ENCODE data around the gene BRIX1. TPM values are rescaled to one million over a fixed set of nuclear protein-coding genes. Genes with fewer than 3 reads are reported as not detected.
"Not testable (repeated sequence)": the region's sequence is repeated elsewhere in the genome, so short reads cannot be mapped to it uniquely, and the experiment has no call there.

BRIX1 gene
- total and polyA plus RNA-seq, 2 donors = 32.8 to 40.6 TPM

- 98% methylated on average over 4 of the region's 4 CpGs for WGBS
- Histone ChIP-seq H3K27ac (ENCODE audit: low read depth in 1 of 2, low read length in 1 of 2) (no peak overlapping the region), H3K4me1 (ENCODE audit: control insufficient read depth in 2 of 2, insufficient read depth in 2 of 2, low read length in 2 of 2) (no peaks in the 10 kb centered on the region), H3K36me3 (ENCODE audit: control insufficient read depth in 2 of 2, insufficient read depth in 2 of 2, low read length in 1 of 2) (no peaks in the 10 kb centered on the region), H3K27me3 (ENCODE audit: control insufficient read depth in 2 of 2, insufficient read depth in 1 of 2, low read length in 1 of 2) (no peaks in the 10 kb centered on the region), H3K4me3 (ENCODE audit: low read length in 2 of 2) (no peak overlapping the region), H3K9me3 (ENCODE audit: control insufficient read depth in 2 of 2, insufficient read depth in 1 of 2, low read length in 1 of 2) (no peaks in the 10 kb centered on the region)
- DNase-seq (ENCODE audit: low read depth in 6 of 9, low spot score in 9 of 9) = no peak
Measured at GRCh38 chr5:34967540-34967939, 52.0 kb downstream of the BRIX1 start.

DNA sequence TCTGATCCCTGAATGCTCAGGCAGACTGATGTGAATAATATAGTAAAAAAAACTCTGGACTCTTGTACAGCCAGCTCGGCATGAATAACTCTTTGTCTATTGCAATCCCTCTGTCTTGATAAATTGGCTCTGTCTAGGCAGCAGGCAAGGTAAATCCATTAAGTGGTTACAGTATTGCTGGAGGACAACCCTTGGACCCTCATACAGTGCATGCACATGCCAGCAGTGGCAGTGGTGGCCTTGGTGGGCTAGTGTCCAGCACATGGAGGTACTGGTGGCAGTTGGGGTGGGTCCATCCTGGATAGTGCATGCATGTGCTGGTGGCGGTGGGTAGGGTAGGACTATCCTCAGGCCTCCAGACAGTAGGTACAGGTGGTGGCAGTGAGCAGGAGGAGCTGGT lies 52.7 kb downstream of the BRIX1 start:
- H3K27ac ChIP-seq (ENCODE audit: low read depth in 1 of 2, low read length in 1 of 2) = no peak overlapping the region
- H3K4me3 ChIP-seq (ENCODE audit: low read length in 2 of 2) = no peak overlapping the region
- WGBS = 96% methylated on average over 2 of the region's 2 CpGs
- H3K36me3 ChIP-seq (ENCODE audit: control insufficient read depth in 2 of 2, insufficient read depth in 2 of 2, low read length in 1 of 2) = no peaks in the 10 kb centered on the region
- no peak for DNase-seq (ENCODE audit: low read depth in 6 of 9, low spot score in 9 of 9)
- no peaks in the 10 kb centered on the region for H3K4me1 ChIP-seq (ENCODE audit: control insufficient read depth in 2 of 2, insufficient read depth in 2 of 2, low read length in 2 of 2)
- H3K27me3 ChIP-seq (ENCODE audit: control insufficient read depth in 2 of 2, insufficient read depth in 1 of 2, low read length in 1 of 2) = no peaks in the 10 kb centered on the region
- no peaks in the 10 kb centered on the region for H3K9me3 ChIP-seq (ENCODE audit: control insufficient read depth in 2 of 2, insufficient read depth in 1 of 2, low read length in 1 of 2)

GRCh38 chr5:34970552-34970951 lies 55.0 kb downstream of the BRIX1 start:
- 93% methylated on average over 1 of the region's 1 CpG for WGBS

DNA sequence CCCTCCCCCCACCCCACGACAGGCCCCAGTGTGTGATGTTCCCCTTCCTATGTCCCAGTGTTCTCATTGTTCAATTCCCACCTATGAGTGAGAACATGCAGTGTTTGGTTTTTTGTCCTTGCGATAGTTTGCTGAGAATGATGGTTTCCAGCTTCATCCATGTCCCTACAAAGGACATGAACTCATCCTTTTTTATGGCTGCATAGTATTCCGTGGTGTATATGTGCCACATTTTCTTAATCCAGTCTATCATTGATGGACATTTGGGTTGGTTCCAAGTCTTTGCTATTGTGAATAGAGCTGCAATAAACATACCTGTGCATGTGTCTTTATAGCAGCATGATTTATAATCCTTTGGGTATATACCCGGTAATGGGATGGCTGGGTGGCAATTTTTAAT lies 56.1 kb downstream of the BRIX1 start:
- 93% methylated on average over 2 of the region's 4 CpGs for WGBS
- not testable (repeated sequence) for H3K27ac ChIP-seq (ENCODE audit: low read depth in 1 of 2, low read length in 1 of 2); H3K4me1 ChIP-seq (ENCODE audit: control insufficient read depth in 2 of 2, insufficient read depth in 2 of 2, low read length in 2 of 2); H3K9me3 ChIP-seq (ENCODE audit: control insufficient read depth in 2 of 2, insufficient read depth in 1 of 2, low read length in 1 of 2); H3K4me3 ChIP-seq (ENCODE audit: low read length in 2 of 2); H3K27me3 ChIP-seq (ENCODE audit: control insufficient read depth in 2 of 2, insufficient read depth in 1 of 2, low read length in 1 of 2); DNase-seq (ENCODE audit: low read depth in 6 of 9, low spot score in 9 of 9); H3K36me3 ChIP-seq (ENCODE audit: control insufficient read depth in 2 of 2, insufficient read depth in 2 of 2, low read length in 1 of 2)

More at GRCh38 chr5:34970552-34970951, 55.0 kb downstream of the BRIX1 start:
- no peaks in the 10 kb centered on the region for H3K4me1 ChIP-seq (ENCODE audit: control insufficient read depth in 2 of 2, insufficient read depth in 2 of 2, low read length in 2 of 2)
- DNase-seq (ENCODE audit: low read depth in 6 of 9, low spot score in 9 of 9) = no peak
- H3K36me3 ChIP-seq (ENCODE audit: control insufficient read depth in 2 of 2, insufficient read depth in 2 of 2, low read length in 1 of 2) = no peaks in the 10 kb centered on the region
- H3K9me3 ChIP-seq (ENCODE audit: control insufficient read depth in 2 of 2, insufficient read depth in 1 of 2, low read length in 1 of 2) = no peaks in the 10 kb centered on the region
- no peaks in the 10 kb centered on the region for H3K27me3 ChIP-seq (ENCODE audit: control insufficient read depth in 2 of 2, insufficient read depth in 1 of 2, low read length in 1 of 2)
- no peak overlapping the region for H3K4me3 ChIP-seq (ENCODE audit: low read length in 2 of 2)
- H3K27ac ChIP-seq (ENCODE audit: low read depth in 1 of 2, low read length in 1 of 2) = no peak overlapping the region

Other genes with a start within 250 kb of the BRIX1 start
- gene TTC23L, start 76.5 kb upstream of the BRIX1 start, total RNA-seq = 0.33 TPM
- 0.52 TPM for gene TTC23L, start 76.5 kb upstream of the BRIX1 start, polyA plus RNA-seq
- 21.2 TPM for gene RAD1, start 207 bp upstream of the BRIX1 start, total RNA-seq
- gene RAD1, start 207 bp upstream of the BRIX1 start, polyA plus RNA-seq = 15.8 TPM
- 28.9 TPM for gene DNAJC21, start 13.8 kb downstream of the BRIX1 start, total RNA-seq
- gene DNAJC21, start 13.8 kb downstream of the BRIX1 start, polyA plus RNA-seq = 42.8 TPM
- not detected for gene AGXT2, start 132.2 kb downstream of the BRIX1 start, total RNA-seq
- gene AGXT2, start 132.2 kb downstream of the BRIX1 start, polyA plus RNA-seq = 0.02 TPM